ENCODE results near the gene KMT5C. TPM values are rescaled to one million over a fixed set of nuclear protein-coding genes. Genes with fewer than 3 reads are reported as not detected.

Gene KMT5C
- total and polyA plus RNA-seq, 5 donors = 6.3 to 9.8 (median 7.7) TPM

DNA sequence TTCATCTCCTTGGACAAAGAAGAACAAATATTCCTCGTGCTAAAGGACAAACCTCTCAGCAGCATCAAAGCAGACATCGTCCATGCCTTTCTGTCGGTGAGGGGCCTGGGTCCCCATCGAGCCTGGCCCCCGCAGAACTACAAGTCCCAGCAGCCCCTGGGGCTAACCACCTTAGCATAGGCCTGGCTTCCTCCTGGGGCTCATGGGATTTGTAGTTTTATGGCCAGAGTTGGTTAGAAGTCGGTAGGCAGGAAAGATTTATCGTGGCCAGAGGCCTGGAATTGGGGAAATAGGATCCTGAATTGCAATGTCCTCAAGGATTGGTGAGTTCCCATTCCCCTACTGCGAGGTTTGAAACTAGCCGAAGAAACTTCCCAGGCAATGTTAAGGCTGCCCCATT lies 34.2 kb upstream of the KMT5C start:
- WGBS = 83% methylated on average over 9 of the region's 9 CpGs
- ATAC-seq (peak in 1 of 2 donors; percentile 61), DNase-seq (peak in 1 of 3 donors; percentile 72)
- H3K27me3 ChIP-seq (ENCODE audit: control insufficient read depth, insufficient read depth) = no peaks in the 10 kb centered on the region
- no peak overlapping the region for H3K27ac ChIP-seq (ENCODE audit: low read length)
- intact Hi-C loops (cut with DNase I) = loop anchor here in 1 of 4 donors (10.0 kb wide), 1 partner anchor 69 kb away; the partner anchor contains the start of genes IL11 and TMEM190
- no peaks in the 10 kb centered on the region for H3K4me1 ChIP-seq (ENCODE audit: control insufficient read depth, insufficient read depth, low read length)
- no peaks in the 10 kb centered on the region for H3K9me3 ChIP-seq (ENCODE audit: control insufficient read depth, low read length)
- H3K4me3 ChIP-seq (ENCODE audit: low read length) = no peak overlapping the region

DNA sequence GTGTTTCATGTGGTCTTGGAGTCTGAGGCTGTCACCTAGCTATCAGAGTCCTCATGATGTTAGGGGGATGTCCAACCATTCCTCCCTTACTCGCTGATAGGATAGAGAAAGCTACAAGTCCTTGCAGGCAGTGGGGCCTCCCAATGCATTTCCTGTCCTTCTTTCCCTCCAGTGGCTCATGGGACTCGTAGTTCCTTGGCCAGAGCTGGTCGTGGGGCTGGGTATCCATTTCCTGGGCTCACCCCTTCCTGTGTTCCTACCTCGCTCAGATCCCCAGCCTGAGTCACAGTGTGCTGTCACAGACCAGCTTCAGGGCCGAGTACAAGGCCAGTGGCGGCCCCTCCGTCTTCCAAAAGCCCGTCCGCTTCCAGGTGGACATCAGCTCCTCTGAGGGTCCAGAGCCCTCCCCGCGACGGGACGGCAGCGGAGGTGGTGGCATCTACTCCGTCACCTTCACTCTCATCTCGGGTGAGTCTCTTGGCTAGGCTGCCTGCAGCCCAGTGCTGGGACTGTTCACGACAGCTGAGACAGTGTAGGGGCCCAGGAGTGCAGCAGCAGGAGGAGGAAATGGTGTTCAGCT lies 33.6 kb upstream of the KMT5C start:
- H3K9me3 ChIP-seq (ENCODE audit: control insufficient read depth, low read length) = no peaks in the 10 kb centered on the region
- no peak overlapping the region for H3K27ac ChIP-seq (ENCODE audit: low read length)
- no peak overlapping the region for H3K4me3 ChIP-seq (ENCODE audit: low read length)
- DNase-seq (no peak), ATAC-seq (no peak)
- WGBS = 90% methylated on average over 17 of the region's 17 CpGs
- intact Hi-C loops (cut with DNase I) = loop anchor here in 1 of 4 donors (10.0 kb wide), 1 partner anchor 69 kb away; the partner anchor contains the start of genes IL11 and TMEM190
- no peaks in the 10 kb centered on the region for H3K4me1 ChIP-seq (ENCODE audit: control insufficient read depth, insufficient read depth, low read length)
- no peaks in the 10 kb centered on the region for H3K27me3 ChIP-seq (ENCODE audit: control insufficient read depth, insufficient read depth)

DNA sequence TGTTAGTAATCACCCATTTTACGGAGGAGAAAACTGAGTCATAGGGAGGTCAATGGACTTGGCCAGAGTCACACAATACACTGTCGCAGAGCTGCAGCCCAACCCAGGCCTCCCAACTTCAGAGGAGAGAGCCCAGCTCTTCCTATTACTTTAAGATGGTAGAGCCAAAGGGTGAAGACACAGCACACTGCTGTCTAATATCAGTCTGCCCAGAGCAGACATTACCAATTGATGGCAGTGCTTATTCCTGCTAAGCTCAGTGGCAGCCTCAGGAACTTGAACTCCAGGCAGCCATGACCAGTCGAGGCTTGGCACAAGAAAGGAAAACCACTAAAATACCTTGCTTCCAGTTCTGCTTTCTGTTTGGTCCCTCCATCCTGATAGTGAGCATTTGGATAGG lies 33.0 kb upstream of the KMT5C start:
- H3K27ac ChIP-seq (ENCODE audit: low read length) = no peak overlapping the region
- H3K27me3 ChIP-seq (ENCODE audit: control insufficient read depth, insufficient read depth) = no peaks in the 10 kb centered on the region
- intact Hi-C loops (cut with DNase I) = loop anchor here in 1 of 4 donors (10.0 kb wide), 1 partner anchor 68 kb away; the partner anchor contains the start of genes IL11 and TMEM190
- no peak overlapping the region for H3K4me3 ChIP-seq (ENCODE audit: low read length)
- WGBS = 85% methylated on average over 3 of the region's 3 CpGs
- H3K4me1 ChIP-seq (ENCODE audit: control insufficient read depth, insufficient read depth, low read length) = no peaks in the 10 kb centered on the region
- DNase-seq (no peak), ATAC-seq (no peak)
- H3K9me3 ChIP-seq (ENCODE audit: control insufficient read depth, low read length) = no peaks in the 10 kb centered on the region

DNA sequence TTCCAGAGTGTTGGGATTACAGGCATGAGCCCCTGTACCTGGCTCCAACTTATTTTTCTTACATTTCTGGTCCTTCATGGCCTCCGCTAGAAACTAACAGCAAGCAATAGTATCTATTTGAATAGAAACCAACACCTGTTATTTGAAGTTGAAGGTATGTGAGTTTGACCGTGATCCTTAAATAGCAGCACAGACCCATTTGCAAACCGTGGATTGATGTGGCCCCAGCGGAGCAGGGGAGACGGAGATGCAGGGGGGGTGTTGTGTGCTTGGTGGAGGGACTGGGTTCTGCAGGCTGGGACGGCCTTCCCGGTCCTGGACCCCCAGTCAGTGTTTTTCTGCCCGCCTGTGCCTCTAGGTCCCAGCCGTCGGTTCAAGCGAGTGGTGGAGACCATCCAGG lies 31.4 kb upstream of the KMT5C start:
- DNase-seq (no peak), ATAC-seq (no peak)
- intact Hi-C loops (cut with DNase I) = loop anchor here in 1 of 4 donors (10.0 kb wide), 1 partner anchor 67 kb away; the partner anchor contains the start of genes IL11 and TMEM190
- 97% methylated on average over 11 of the region's 11 CpGs for WGBS
- Histone ChIP-seq H3K27me3 (ENCODE audit: control insufficient read depth, insufficient read depth) (no peaks in the 10 kb centered on the region), H3K4me1 (ENCODE audit: control insufficient read depth, insufficient read depth, low read length) (no peaks in the 10 kb centered on the region), H3K9me3 (ENCODE audit: control insufficient read depth, low read length) (no peaks in the 10 kb centered on the region), H3K4me3 (ENCODE audit: low read length) (no peak overlapping the region), H3K27ac (ENCODE audit: low read length) (no peak overlapping the region)

DNA sequence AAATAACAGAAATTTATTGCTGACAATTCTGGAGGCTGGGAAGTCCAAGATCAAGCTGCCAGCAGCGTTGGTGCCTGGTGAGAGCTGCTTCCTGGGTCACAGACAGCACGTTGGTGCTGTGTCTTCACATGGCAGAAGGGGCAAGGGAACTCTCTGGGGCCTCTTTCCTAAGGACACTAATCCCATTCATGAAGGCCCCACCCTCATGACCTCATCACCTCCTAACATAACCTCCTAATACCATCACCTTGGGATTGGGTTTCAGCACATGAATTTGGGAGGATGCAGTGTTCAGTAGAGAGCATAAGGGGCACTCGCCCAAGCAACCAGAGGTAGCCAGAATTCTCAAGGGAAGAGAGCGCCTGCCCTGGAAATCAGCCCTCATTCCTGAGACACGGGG lies 30.2 kb upstream of the KMT5C start:
- Histone ChIP-seq H3K27me3 (ENCODE audit: control insufficient read depth, insufficient read depth) (no peaks in the 10 kb centered on the region), H3K4me3 (ENCODE audit: low read length) (no peak overlapping the region), H3K9me3 (ENCODE audit: control insufficient read depth, low read length) (no peaks in the 10 kb centered on the region), H3K4me1 (ENCODE audit: control insufficient read depth, insufficient read depth, low read length) (no peaks in the 10 kb centered on the region), H3K27ac (ENCODE audit: low read length) (no peak overlapping the region)
- intact Hi-C loops (cut with DNase I) = loop anchor here in 1 of 4 donors (10.0 kb wide), 1 partner anchor 65 kb away; the partner anchor contains the start of genes IL11 and TMEM190
- WGBS = 91% methylated on average over 5 of the region's 5 CpGs
- DNase-seq (no peak), ATAC-seq (no peak)

DNA sequence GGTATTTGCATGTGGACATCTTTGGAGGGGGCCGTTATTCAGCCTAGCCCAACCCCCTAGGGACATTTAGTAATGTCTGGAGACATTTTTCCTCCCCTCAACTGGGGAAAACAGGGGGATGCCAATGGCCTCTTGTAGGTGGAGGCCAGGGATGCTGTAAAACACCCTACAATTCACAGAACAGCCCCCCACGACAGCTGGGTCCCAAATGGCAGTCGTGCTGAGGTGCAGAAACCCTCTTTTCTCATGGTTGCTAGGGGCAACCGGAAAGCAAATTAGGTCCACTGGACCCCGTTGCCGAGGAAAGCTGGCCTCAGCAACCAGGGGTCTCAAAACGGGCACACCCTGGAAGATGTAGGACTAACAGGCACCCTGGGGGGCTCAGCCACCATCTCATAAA lies 29.2 kb upstream of the KMT5C start:
- no peaks in the 10 kb centered on the region for H3K27me3 ChIP-seq (ENCODE audit: control insufficient read depth, insufficient read depth)
- 71% methylated on average over 7 of the region's 7 CpGs for WGBS
- H3K4me1 ChIP-seq (ENCODE audit: control insufficient read depth, insufficient read depth, low read length) = no peaks in the 10 kb centered on the region
- H3K4me3 ChIP-seq (ENCODE audit: low read length) = no peak overlapping the region
- no peak overlapping the region for H3K27ac ChIP-seq (ENCODE audit: low read length)
- ATAC-seq = no peak
- H3K9me3 ChIP-seq (ENCODE audit: control insufficient read depth, low read length) = no peaks in the 10 kb centered on the region
- intact Hi-C loops (cut with DNase I) = no loop called here
- DNase-seq = no peak

DNA sequence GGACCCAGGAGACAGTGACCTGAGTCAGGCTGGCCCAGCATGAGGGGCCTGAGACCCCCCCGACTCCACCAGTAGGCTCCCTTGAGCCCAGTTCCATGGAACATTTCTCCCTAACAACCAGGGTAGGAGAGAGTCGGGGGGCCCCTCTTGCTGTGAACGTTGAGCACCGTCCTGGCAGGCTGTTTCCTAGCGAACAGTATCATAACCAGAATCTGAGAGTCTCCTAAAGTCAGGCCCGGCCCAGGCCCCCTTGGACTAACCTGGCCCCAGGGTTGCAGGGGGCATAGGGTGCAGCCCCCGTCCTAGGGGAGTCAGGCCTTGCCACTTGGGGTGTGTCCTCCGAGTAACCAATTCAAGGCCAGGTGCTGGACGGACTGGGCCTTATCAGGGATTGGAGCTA lies 28.3 kb upstream of the KMT5C start:
- no peaks in the 10 kb centered on the region for H3K27me3 ChIP-seq (ENCODE audit: control insufficient read depth, insufficient read depth)
- intact Hi-C loops (cut with DNase I) = no loop called here
- DNase-seq = no peak

DNA sequence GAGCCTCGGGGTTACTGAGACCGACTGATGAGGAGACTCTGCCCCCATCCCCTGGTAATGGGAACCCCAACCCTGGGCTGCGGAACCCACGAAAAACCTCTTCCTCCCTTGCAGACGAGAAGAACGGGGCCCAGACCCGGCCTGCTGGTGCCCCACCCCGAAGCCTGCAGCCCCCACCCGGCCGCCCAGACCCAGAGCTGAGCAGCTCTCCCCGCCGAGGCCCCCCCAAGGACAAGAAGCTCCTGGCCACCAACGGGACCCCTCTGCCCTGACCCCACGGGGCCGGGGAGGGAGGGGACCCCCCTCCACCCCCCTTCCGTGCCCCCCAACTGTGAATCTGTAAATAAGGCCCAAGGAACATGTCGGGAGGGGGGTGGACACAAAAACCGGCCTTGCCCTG lies 27.9 kb upstream of the KMT5C start:
- no peak overlapping the region for H3K27ac ChIP-seq (ENCODE audit: low read length)
- ATAC-seq (peak in 1 of 2 donors; percentile 5), DNase-seq (no peak)
- H3K4me1 ChIP-seq (ENCODE audit: control insufficient read depth, insufficient read depth, low read length) = no peaks in the 10 kb centered on the region
- intact Hi-C loops (cut with DNase I) = no loop called here
- H3K9me3 ChIP-seq (ENCODE audit: control insufficient read depth, low read length) = no peaks in the 10 kb centered on the region
- H3K4me3 ChIP-seq (ENCODE audit: low read length) = no peak overlapping the region
- H3K27me3 ChIP-seq (ENCODE audit: control insufficient read depth, insufficient read depth) = no peaks in the 10 kb centered on the region
- 89% methylated on average over 18 of the region's 18 CpGs for WGBS

More for the DNA sequence above, 28.3 kb upstream of the KMT5C start:
- WGBS = 90% methylated on average over 9 of the region's 9 CpGs
- ATAC-seq = peak in 1 of 2 donors; percentile 14
- Histone ChIP-seq H3K9me3 (ENCODE audit: control insufficient read depth, low read length) (no peaks in the 10 kb centered on the region), H3K4me3 (ENCODE audit: low read length) (no peak overlapping the region), H3K4me1 (ENCODE audit: control insufficient read depth, insufficient read depth, low read length) (no peaks in the 10 kb centered on the region), H3K27ac (ENCODE audit: low read length) (no peak overlapping the region)

DNA sequence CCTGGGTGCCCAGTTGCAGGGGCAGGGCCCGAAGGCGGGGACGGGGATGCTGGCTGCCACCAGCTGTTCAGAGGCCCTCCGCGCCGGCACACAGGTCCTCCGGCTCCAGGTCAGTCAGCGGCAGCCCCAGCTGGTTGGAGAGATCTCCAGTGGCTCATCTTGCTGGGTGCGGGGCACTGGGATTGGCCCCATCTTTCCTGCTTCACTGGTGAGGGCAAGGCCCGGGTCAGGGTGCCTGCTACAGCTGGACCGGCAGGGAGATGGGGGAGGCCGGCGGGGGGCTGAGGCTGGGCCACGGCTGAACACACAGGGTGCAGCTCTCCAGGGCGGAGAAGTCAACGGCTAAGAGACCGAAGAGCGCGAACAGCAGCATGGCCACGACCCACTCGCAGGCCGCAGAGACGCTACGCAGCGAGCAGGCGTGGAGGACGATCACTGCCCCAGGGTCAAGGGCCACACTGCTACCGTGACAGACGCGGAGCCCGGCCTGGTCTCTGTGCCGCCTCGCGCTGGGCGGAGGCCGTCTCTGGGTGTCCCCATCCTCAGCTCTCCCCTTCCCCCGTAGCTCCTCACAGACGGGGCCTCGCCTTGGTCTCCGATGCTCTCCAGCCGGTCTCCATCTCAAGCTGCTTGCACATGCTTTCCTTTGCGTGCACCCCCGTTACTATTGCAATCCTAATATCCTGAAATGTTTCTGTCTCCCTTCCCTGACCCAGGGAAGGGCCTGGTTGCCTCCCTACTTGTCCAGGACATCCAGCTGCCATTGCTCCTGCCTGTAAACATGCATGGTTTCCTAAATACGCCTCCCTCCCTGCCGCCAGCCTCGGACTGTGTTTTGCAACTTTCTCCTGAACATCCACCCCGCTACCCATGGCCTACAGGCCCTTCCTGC lies 26.8 kb upstream of the KMT5C start:
- ATAC-seq (peak; percentile 12 to 16), DNase-seq (no peak)
- Histone ChIP-seq H3K9me3 (ENCODE audit: control insufficient read depth, low read length) (no peaks in the 10 kb centered on the region), H3K27ac (ENCODE audit: low read length) (no peak overlapping the region), H3K4me1 (ENCODE audit: control insufficient read depth, insufficient read depth, low read length) (no peaks in the 10 kb centered on the region), H3K4me3 (ENCODE audit: low read length) (no peak overlapping the region), H3K27me3 (ENCODE audit: control insufficient read depth, insufficient read depth) (no peaks in the 10 kb centered on the region)
- intact Hi-C loops (cut with DNase I) = no loop called here
- WGBS = 82% methylated on average over 47 of the region's 47 CpGs

DNA sequence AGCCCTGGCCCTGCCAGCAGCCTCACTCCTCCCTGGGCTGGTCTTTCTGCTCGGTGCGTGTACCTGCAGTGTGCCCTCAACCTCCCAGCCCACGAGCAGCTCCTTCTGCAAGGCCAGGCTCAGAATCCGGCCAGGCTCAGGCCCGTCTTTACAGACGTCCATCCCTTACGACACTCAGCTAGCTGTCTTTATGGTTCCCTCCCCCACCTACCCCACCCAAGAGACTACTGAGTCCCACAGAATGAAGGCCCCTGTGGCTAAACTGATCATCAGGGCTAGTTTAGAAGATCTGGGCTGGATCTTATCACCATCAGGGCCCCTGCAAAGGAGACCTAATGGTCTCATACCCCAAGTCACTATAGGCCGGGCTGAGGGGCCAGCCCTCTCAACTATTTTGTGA lies 25.3 kb upstream of the KMT5C start:
- no peak overlapping the region for H3K4me3 ChIP-seq (ENCODE audit: low read length)
- DNase-seq (no peak), ATAC-seq (no peak)
- no peak overlapping the region for H3K27ac ChIP-seq (ENCODE audit: low read length)
- intact Hi-C loops (cut with DNase I) = no loop called here
- no peaks in the 10 kb centered on the region for H3K27me3 ChIP-seq (ENCODE audit: control insufficient read depth, insufficient read depth)
- no peaks in the 10 kb centered on the region for H3K9me3 ChIP-seq (ENCODE audit: control insufficient read depth, low read length)
- 80% methylated on average over 8 of the region's 8 CpGs for WGBS
- H3K4me1 ChIP-seq (ENCODE audit: control insufficient read depth, insufficient read depth, low read length) = no peaks in the 10 kb centered on the region

DNA sequence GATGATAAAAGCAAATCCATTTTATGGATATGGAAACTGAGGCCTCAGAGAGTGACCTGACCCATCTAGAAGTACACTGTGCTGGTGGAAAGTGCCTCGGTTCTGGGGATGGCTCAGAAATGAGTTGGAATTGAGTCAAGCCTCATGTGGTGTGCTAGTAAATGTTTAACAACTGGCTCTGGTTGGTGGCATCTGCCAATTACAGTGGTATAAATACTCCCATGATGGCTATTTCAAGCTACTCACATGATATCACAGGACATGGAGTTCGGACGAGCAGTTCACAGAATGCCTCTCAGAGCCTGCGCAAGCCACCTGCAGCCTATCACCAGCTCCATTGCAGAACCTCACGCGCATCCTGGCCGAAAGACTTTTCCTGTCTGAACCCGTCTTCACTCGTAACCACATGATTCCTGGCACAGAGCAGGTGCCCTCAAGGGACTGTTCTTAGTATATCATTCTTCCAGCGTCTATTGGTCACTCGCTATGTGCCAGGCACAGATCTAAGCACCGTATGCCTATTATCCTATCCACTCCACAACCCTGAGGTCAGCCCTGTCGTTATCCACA lies 23.6 kb upstream of the KMT5C start:
- no peak for DNase-seq
- intact Hi-C loops (cut with DNase I) = no loop called here
- ATAC-seq = no peak
- no peaks in the 10 kb centered on the region for H3K27me3 ChIP-seq (ENCODE audit: control insufficient read depth, insufficient read depth)
- H3K4me3 ChIP-seq (ENCODE audit: low read length) = no peak overlapping the region
- H3K9me3 ChIP-seq (ENCODE audit: control insufficient read depth, low read length) = no peaks in the 10 kb centered on the region
- WGBS = 77% methylated on average over 13 of the region's 13 CpGs
- H3K27ac ChIP-seq (ENCODE audit: low read length) = no peak overlapping the region
- no peaks in the 10 kb centered on the region for H3K4me1 ChIP-seq (ENCODE audit: control insufficient read depth, insufficient read depth, low read length)

Data from right cardiac atrium (tissue), 5 donors.